ENCODE results near the gene ZNF143. TPM values are rescaled to one million over a fixed set of nuclear protein-coding genes. Genes with fewer than 3 reads are reported as not detected.

ZNF143 gene
- total and polyA plus RNA-seq, 2 of the 4 experiments (the other 2 are of a cell fraction) = 23.8 to 49.6 TPM

DNA sequence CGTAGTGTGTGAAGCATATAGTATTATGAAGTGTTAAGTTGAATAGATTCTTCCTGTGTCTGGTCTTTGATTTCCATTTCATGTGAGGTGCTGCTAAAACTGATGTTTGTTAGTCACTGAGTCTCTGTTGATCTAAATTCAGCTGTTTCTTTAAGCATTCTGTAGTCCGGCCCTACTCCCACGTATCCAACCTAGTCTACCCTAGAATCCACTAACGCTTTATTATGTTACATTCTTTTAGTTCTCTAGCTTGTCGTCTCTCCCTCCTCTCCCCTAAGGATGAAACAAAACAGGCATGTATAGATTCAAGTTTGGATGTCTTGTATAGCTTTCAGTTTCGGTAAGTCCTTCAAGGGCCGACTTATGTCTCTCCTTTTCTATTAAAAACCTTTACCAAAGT is 116.7 kb downstream of the ZNF143 start:
- Histone ChIP-seq H2BK5ac (ENCODE audit: low read depth, low read length, poor library complexity, severe bottlenecking) (peak overlapping the region; percentile 94), H3K4me2 (ENCODE audit: low read depth, low read length) (peak overlapping the region; percentile 98), H2AK5ac (ENCODE audit: low read depth, low read length) (peak overlapping the region; percentile 53; the same call in 1 of the 2 replicates), H3K9ac (ENCODE audit: low read depth, low read length) (peak overlapping the region; percentile 72; the same call in 1 of the 2 replicates), H3K14ac (replicated peaks; ENCODE audit: low read depth, low read length) (peak overlapping the region; percentile 86), H3K4ac (ENCODE audit: low read depth, low read length) (peak overlapping the region; percentile 78; the same call in 1 of the 2 replicates), H2AFZ (replicated peaks; ENCODE audit: low read length, poor library complexity) (no peak overlapping the region), H2AK9ac (replicated peaks; ENCODE audit: low read depth, low read length, poor library complexity) (no peak overlapping the region), H3K79me1 (ENCODE audit: low read depth in 1 of 2, low read length in 2 of 2) (peaks cover 6 to 24% of the 10 kb centered on the region in 2 experiments; a peak in 3 of 4 replicates), H3K9me3 (ENCODE audit: control insufficient read depth, insufficient read depth, low read length) (no peaks in the 10 kb centered on the region), H3K56ac (ENCODE audit: extremely low read depth, insufficient read depth, low read length) (0 out of 2 replicates have a peak overlapping the region, but pooled peaks have one; percentile 30), H3K27me3 (ENCODE audit: control insufficient read depth, insufficient read depth, low read length) (no peaks in the 10 kb centered on the region), H2BK15ac (ENCODE audit: low read depth, low read length) (peak overlapping the region; percentile 54), H4K91ac (ENCODE audit: insufficient read depth, low read depth, low read length) (peak overlapping the region; percentile 26; the same call in 1 of the 2 replicates), H3K18ac (ENCODE audit: low read depth, low read length) (peak overlapping the region; percentile 82; the same call in 1 of the 2 replicates), H2BK20ac (ENCODE audit: low read depth, low read length) (peak overlapping the region; percentile 73; the same call in 1 of the 2 replicates), H3K4me1 (ENCODE audit: control insufficient read depth, insufficient read depth, low read length) (no peaks in the 10 kb centered on the region), H3K23ac (ENCODE audit: low read depth, low read length) (peak overlapping the region; percentile 89; the same call in 1 of the 2 replicates), H3K9me1 (ENCODE audit: insufficient read depth, low read length) (peaks cover 3% of the 10 kb centered on the region; the same call in 1 of the 2 replicates), H3K4me3 (ENCODE audit: insufficient read depth, low read depth, low read length) (peak overlapping the region; percentile 76), H3K27ac (ENCODE audit: insufficient read depth, low read length) (peak overlapping the region; percentile 53; the same call in 1 of the 2 replicates), H4K8ac (ENCODE audit: low read depth in 2 of 2, low read length in 2 of 2) (peak overlapping the region in 1 of 2 experiments; percentile 72; a peak in 2 of 4 replicates), H4K5ac (ENCODE audit: low read depth, low read length) (peak overlapping the region; percentile 79; the same call in 1 of the 2 replicates), H2BK120ac (ENCODE audit: low read depth, low read length) (peak overlapping the region; percentile 78; the same call in 1 of the 2 replicates), H3K36me3 (ENCODE audit: control insufficient read depth, insufficient read depth, low read length) (peaks cover 16% of the 10 kb centered on the region), H4K20me1 (ENCODE audit: insufficient read depth, low read length) (peaks cover 3% of the 10 kb centered on the region)
- dilution Hi-C loops (cut with HindIII; ENCODE audit: low sequenced_read_pairs, unreplicated experiment) (no loop called here), intact Hi-C loops (cut with micrococcal nuclease) (no loop called here), in situ Hi-C loops (cut with MboI; ENCODE audit: low sequenced_read_pairs) (no loop called here)
- peak; percentile 58 for DNase-seq
- POLR2A ChIA-PET (ENCODE audit: unreplicated experiment) = no interaction called here
- ATAC-seq (ENCODE audit: low read depth) = no peak
- CTCF ChIA-PET = interaction anchor here (1.3 kb wide), 3 partner anchors 10 to 171 kb away, joined by 4 to 6 read pairs (median 5); no protein-coding TSS in a partner anchor
- no TSS peak for BruUV-seq (replicated peaks)
- no CpG with 5 or more reads among the region's 7 CpGs for WGBS, 2 experiments (ENCODE audit: extremely low coverage in 2 of 2, insufficient read length in 1 of 2)
- TF ChIP-seq RFX5 (IDR thresholded peaks at IDR 0.05; ENCODE audit: low read depth, low read length) (no peak), BHLHE40 (IDR thresholded peaks at IDR 0.05; ENCODE audit: low read depth, low read length) (no peak), NFE2L2 (IDR thresholded peaks at IDR 0.05; ENCODE audit: low read depth, low read length) (no peak), ELK1 (IDR thresholded peaks at IDR 0.05; ENCODE audit: borderline replicate concordance, low read depth, low read length) (no peak), SMC3 (IDR thresholded peaks at IDR 0.05; ENCODE audit: low read depth, low read length) (no peak), MXI1 (IDR thresholded peaks at IDR 0.05; ENCODE audit: borderline replicate concordance, low read depth, low read length) (no peak), MAZ (IDR thresholded peaks at IDR 0.05; ENCODE audit: borderline replicate concordance, low read depth, low read length) (no peak), RAD21 (IDR thresholded peaks at IDR 0.05; ENCODE audit: low read length) (no peak), FOS (IDR thresholded peaks at IDR 0.05; ENCODE audit: low read depth, low read length) (no peak), CHD1 (IDR thresholded peaks at IDR 0.05; ENCODE audit: low read depth, low read length) (no peak), RCOR1 (IDR thresholded peaks at IDR 0.05; ENCODE audit: insufficient replicate concordance, low read length) (no peak), CEBPB (IDR thresholded peaks at IDR 0.05; ENCODE audit: low read depth, low read length) (no peak), POLR2A (IDR thresholded peaks at IDR 0.05; ENCODE audit: low read depth, low read length) (no peak; the same call in 1 of the 2 replicates)
- TF ChIP-seq, protein P1, sequence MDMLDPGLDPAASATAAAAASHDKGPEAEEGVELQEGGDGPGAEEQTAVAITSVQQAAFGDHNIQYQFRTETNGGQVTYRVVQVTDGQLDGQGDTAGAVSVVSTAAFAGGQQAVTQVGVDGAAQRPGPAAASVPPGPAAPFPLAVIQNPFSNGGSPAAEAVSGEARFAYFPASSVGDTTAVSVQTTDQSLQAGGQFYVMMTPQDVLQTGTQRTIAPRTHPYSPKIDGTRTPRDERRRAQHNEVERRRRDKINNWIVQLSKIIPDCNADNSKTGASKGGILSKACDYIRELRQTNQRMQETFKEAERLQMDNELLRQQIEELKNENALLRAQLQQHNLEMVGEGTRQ (IDR thresholded peaks at IDR 0.05; ENCODE audit: low read depth, low read length) = no peak
- TF ChIP-seq, protein P2, sequence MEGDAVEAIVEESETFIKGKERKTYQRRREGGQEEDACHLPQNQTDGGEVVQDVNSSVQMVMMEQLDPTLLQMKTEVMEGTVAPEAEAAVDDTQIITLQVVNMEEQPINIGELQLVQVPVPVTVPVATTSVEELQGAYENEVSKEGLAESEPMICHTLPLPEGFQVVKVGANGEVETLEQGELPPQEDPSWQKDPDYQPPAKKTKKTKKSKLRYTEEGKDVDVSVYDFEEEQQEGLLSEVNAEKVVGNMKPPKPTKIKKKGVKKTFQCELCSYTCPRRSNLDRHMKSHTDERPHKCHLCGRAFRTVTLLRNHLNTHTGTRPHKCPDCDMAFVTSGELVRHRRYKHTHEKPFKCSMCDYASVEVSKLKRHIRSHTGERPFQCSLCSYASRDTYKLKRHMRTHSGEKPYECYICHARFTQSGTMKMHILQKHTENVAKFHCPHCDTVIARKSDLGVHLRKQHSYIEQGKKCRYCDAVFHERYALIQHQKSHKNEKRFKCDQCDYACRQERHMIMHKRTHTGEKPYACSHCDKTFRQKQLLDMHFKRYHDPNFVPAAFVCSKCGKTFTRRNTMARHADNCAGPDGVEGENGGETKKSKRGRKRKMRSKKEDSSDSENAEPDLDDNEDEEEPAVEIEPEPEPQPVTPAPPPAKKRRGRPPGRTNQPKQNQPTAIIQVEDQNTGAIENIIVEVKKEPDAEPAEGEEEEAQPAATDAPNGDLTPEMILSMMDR (conservative IDR thresholded peaks at IDR 0.05; ENCODE audit: low read depth, low read length) = no peak
